ENCODE data around the gene BTBD3. TPM values are rescaled to one million over a fixed set of nuclear protein-coding genes. Genes with fewer than 3 reads are reported as not detected.

Gene BTBD3
- total RNA-seq, 1 experiment from 2014 or later, result 38.5 TPM

- H3K36me3 Mint-ChIP-seq, result peaks cover 23% of the 10 kb centered on the region
- CTCF ChIA-PET, result no interaction called here
- no peak overlapping the region for H3K4me3 Mint-ChIP-seq
Measured at GRCh38 chr20:11924923-11925322, 7.2 kb downstream of the BTBD3 start.

More at GRCh38 chr20:11924923-11925322, 7.2 kb downstream of the BTBD3 start:
- Mint-ChIP-seq H3K27ac (no peak overlapping the region), H3K27me3 (ENCODE audit: low read depth) (no peaks in the 10 kb centered on the region), H3K9me3 (no peaks in the 10 kb centered on the region), H3K4me1 (peaks cover 6% of the 10 kb centered on the region)
- TF ChIP-seq TEAD4 (CRISPR knock-in tag; IDR thresholded peaks at IDR 0.05) (no peak), ZSCAN18 (CRISPR knock-in tag; IDR thresholded peaks at IDR 0.05) (no peak), TCF7 (CRISPR knock-in tag; IDR thresholded peaks at IDR 0.05; ENCODE audit: low read depth) (no peak), MXD4 (CRISPR knock-in tag; IDR thresholded peaks at IDR 0.05; ENCODE audit: borderline replicate concordance) (no peak), ZNF232 (CRISPR knock-in tag; IDR thresholded peaks at IDR 0.05) (no peak), AFF4 (CRISPR knock-in tag; IDR thresholded peaks at IDR 0.05; ENCODE audit: borderline replicate concordance) (no peak), ESRRA (CRISPR knock-in tag; IDR thresholded peaks at IDR 0.05; ENCODE audit: borderline replicate concordance) (no peak), CDX4 (CRISPR knock-in tag; IDR thresholded peaks at IDR 0.05; ENCODE audit: borderline replicate concordance) (no peak), NR1H2 (CRISPR knock-in tag; IDR thresholded peaks at IDR 0.05) (no peak), ZNF281 (CRISPR knock-in tag; IDR thresholded peaks at IDR 0.05) (no peak), ATF1 (CRISPR knock-in tag; IDR thresholded peaks at IDR 0.05) (no peak), HMGA2 (CRISPR knock-in tag; IDR thresholded peaks at IDR 0.05) (no peak), SMAD3 (CRISPR knock-in tag; IDR thresholded peaks at IDR 0.05; ENCODE audit: borderline replicate concordance) (no peak), ETV6 (CRISPR knock-in tag; IDR thresholded peaks at IDR 0.05) (no peak), HMGXB4 (CRISPR knock-in tag; IDR thresholded peaks at IDR 0.05) (no peak)
- DNase-seq (ENCODE audit: low spot score), result no peak
- POLR2A ChIA-PET, result no interaction called here
- no peak for ATAC-seq
